OCI-LY1 (cell line): ENCODE results near the gene ARHGAP10.

Source experiments
- H2AFZ ChIP-seq: fragments of 200-600 bp; sonication (generic), shearing (Covaris generic); 2 replicates; pipeline ENCODE4 v1.6.0; 2014; ENCODE audit warnings: antibody characterized with exemption, mild to moderate bottlenecking, low read length
- H3F3A ChIP-seq: fragments of 200-600 bp; sonication (generic), shearing (Covaris generic); 2 replicates; pipeline ENCODE4 v1.6.0; 2014; ENCODE audit warnings: mild to moderate bottlenecking, antibody characterized with exemption, low read length, moderate library complexity; ENCODE audit not compliant: insufficient read depth
- H3K27ac ChIP-seq: fragments of 200-600 bp; sonication (generic); 2 replicates; pipeline ENCODE4 v1.5.1; 2014; ENCODE audit warnings: low read length, mixed run types, mild to moderate bottlenecking, low read depth; ENCODE audit not compliant: poor library complexity, severe bottlenecking
- H3K27me3 ChIP-seq: fragments of 200-600 bp; sonication (generic); 2 replicates; pipeline ENCODE4 v1.6.0; 2014; ENCODE audit warnings: antibody characterized with exemption, mild to moderate bottlenecking, low read length, moderate library complexity; ENCODE audit not compliant: insufficient read depth
- H3K36me3 ChIP-seq: fragments of 200-600 bp; sonication (generic); 2 replicates; pipeline ENCODE4 v1.6.1; 2014; ENCODE audit warnings: mild to moderate bottlenecking, antibody characterized with exemption, low read length, moderate library complexity, mixed read lengths; ENCODE audit not compliant: insufficient read depth
- H3K4me1 ChIP-seq: fragments of 200-600 bp; sonication (generic); 2 replicates; pipeline ENCODE4 v1.5.1; 2014; ENCODE audit warnings: mild to moderate bottlenecking, low read length, moderate library complexity; ENCODE audit not compliant: insufficient read depth, severe bottlenecking
- H3K4me2 ChIP-seq: fragments of 200-600 bp; sonication (generic), shearing (Covaris generic); 2 replicates; pipeline ENCODE4 v1.6.1; 2014; ENCODE audit warnings: low read length
- H3K4me3 ChIP-seq: fragments of 200-600 bp; sonication (generic); 2 replicates; pipeline ENCODE4 v1.5.1; 2014; ENCODE audit warnings: low read length, low read depth, mild to moderate bottlenecking, mixed read lengths; ENCODE audit not compliant: poor library complexity, severe bottlenecking
- H3K79me2 ChIP-seq: fragments of 200-600 bp; shearing (Covaris generic); 2 replicates; pipeline ENCODE4 v1.6.1; 2016; ENCODE audit warnings: mixed run types, low read length, mixed read lengths; ENCODE audit not compliant: insufficient read depth
- H3K9ac ChIP-seq: fragments of 200-600 bp; sonication (generic), shearing (Covaris generic); 2 replicates; pipeline ENCODE4 v1.6.1; 2014; ENCODE audit warnings: mild to moderate bottlenecking, low read length, mixed read lengths
- H3K9me2 ChIP-seq: fragments of 200-600 bp; sonication (generic), shearing (Covaris generic); 2 replicates; pipeline ENCODE4 v1.6.1; 2014; ENCODE audit warnings: low read depth, mild to moderate bottlenecking, low read length, mixed read lengths
- H3K9me3 ChIP-seq: fragments of 200-600 bp; shearing (Covaris generic); 2 replicates; pipeline ENCODE4 v1.6.1; 2014; ENCODE audit warnings: low read length, mixed read lengths
- H4K20me1 ChIP-seq: fragments of 200-600 bp; sonication (generic), shearing (Covaris generic); 2 replicates; pipeline ENCODE4 v1.6.0; 2016; ENCODE audit warnings: mild to moderate bottlenecking, low read length; ENCODE audit not compliant: insufficient read depth
- EZH2 ChIP-seq: fragments of 200-600 bp; sonication (generic), shearing (Covaris generic); IDR thresholded peaks from 2 replicates; pipeline ENCODE4 v1.8.0; 2017; ENCODE audit warnings: borderline replicate concordance, mixed run types, mild to moderate bottlenecking, antibody characterized with exemption, low read length, moderate library complexity, mixed read lengths
- TF ChIP-seq, protein P1 (sequence below): fragments of 200-600 bp; sonication (generic), shearing (Covaris generic); IDR thresholded peaks from 2 replicates; pipeline ENCODE4 v1.5.1; 2017; ENCODE audit warnings: mild to moderate bottlenecking, antibody characterized with exemption, low read length, moderate library complexity, mixed read lengths

ARHGAP10 gene

DNA sequence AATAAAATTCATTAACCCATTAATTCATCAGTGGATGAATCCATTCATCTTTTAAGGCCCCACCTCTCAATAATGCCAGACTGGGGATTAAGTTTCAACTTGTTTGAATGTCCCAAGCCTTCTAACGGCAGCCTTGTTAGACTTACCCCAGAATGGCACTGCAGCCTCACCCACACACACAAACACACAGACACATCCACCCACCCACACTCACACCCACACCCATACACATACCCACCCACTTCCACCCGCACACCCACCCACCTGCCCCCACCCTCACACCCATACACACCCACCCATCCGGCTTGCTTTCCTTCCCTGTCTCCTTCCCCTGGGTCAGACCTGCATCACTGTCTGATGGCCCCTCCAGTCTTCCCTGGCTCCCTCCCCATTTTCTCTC, 102.6 kb downstream of the ARHGAP10 start:
- H3K9me3 ChIP-seq, result no peaks in the 10 kb centered on the region
- no peak overlapping the region for H2AFZ ChIP-seq
- H3K4me3 ChIP-seq, result no peak overlapping the region
- no peaks in the 10 kb centered on the region for H3K79me2 ChIP-seq
- H4K20me1 ChIP-seq, result no peaks in the 10 kb centered on the region
- H3K9ac ChIP-seq, result no peak overlapping the region
- H3K27ac ChIP-seq, result no peak overlapping the region
- H3K4me2 ChIP-seq, result no peak overlapping the region
- H3K9me2 ChIP-seq, result no peaks in the 10 kb centered on the region
- H3K4me1 ChIP-seq, result no peaks in the 10 kb centered on the region
- H3K27me3 ChIP-seq, result no peaks in the 10 kb centered on the region
- TF ChIP-seq, protein P1, sequence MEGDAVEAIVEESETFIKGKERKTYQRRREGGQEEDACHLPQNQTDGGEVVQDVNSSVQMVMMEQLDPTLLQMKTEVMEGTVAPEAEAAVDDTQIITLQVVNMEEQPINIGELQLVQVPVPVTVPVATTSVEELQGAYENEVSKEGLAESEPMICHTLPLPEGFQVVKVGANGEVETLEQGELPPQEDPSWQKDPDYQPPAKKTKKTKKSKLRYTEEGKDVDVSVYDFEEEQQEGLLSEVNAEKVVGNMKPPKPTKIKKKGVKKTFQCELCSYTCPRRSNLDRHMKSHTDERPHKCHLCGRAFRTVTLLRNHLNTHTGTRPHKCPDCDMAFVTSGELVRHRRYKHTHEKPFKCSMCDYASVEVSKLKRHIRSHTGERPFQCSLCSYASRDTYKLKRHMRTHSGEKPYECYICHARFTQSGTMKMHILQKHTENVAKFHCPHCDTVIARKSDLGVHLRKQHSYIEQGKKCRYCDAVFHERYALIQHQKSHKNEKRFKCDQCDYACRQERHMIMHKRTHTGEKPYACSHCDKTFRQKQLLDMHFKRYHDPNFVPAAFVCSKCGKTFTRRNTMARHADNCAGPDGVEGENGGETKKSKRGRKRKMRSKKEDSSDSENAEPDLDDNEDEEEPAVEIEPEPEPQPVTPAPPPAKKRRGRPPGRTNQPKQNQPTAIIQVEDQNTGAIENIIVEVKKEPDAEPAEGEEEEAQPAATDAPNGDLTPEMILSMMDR, result no peak
- no peak for TF ChIP-seq EZH2
- H3F3A ChIP-seq, result no peaks in the 10 kb centered on the region
- no peaks in the 10 kb centered on the region for H3K36me3 ChIP-seq

DNA sequence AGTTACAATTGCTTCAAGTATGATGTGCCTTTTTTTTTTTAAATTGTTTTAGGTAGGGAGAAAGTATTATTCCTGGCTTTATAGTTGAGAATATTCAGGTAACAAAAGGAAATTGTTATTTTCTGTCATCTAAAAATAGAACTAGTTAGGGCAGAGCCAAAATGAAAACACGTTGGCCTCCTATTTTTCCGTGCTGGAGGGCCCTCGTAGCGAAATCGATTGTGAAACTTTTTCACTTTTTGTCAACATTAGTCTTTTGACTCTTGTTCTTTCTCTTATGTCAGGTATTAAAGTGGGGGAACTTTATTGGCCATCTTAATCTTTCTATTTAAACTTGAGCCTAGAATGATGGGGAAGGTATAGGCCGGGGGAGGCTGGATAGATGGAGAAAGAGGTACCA, 104.9 kb downstream of the ARHGAP10 start:
- Histone ChIP-seq H3K27me3 (no peaks in the 10 kb centered on the region), H3K4me1 (no peaks in the 10 kb centered on the region), H3K4me2 (no peak overlapping the region), H3K4me3 (no peak overlapping the region), H3K9me3 (no peaks in the 10 kb centered on the region), H3K9ac (no peak overlapping the region), H4K20me1 (no peaks in the 10 kb centered on the region), H3F3A (no peaks in the 10 kb centered on the region), H2AFZ (no peak overlapping the region), H3K9me2 (no peaks in the 10 kb centered on the region), H3K36me3 (no peaks in the 10 kb centered on the region), H3K79me2 (no peaks in the 10 kb centered on the region), H3K27ac (no peak overlapping the region)
- TF ChIP-seq, protein P1, result no peak
- TF ChIP-seq EZH2, result no peak

DNA sequence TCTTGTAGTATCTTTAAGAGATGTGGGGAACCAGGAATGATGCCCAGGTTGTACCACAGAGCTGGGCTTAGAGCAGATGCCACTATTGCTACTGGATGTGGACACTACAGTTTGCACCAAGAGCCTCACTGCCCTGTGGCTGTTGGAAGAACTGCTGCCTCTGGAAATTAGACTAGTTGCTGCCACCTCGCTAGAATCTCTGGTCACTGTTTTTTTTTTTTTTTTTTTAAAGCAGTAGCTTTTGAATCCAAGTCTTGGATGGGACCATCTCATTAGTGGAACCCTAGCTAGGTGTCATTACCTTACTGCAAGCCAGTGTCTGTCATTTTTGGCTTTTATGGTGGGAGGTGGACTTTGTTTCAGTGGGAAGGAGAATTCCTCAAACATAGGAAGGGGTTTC, 105.5 kb downstream of the ARHGAP10 start:
- Histone ChIP-seq H3K36me3 (no peaks in the 10 kb centered on the region), H4K20me1 (no peaks in the 10 kb centered on the region), H3K27me3 (no peaks in the 10 kb centered on the region), H3K9ac (no peak overlapping the region), H3K79me2 (no peaks in the 10 kb centered on the region), H3K27ac (no peak overlapping the region), H2AFZ (no peak overlapping the region), H3K9me3 (no peaks in the 10 kb centered on the region), H3K4me1 (no peaks in the 10 kb centered on the region), H3K9me2 (no peaks in the 10 kb centered on the region), H3K4me3 (no peak overlapping the region), H3F3A (no peaks in the 10 kb centered on the region), H3K4me2 (no peak overlapping the region)
- TF ChIP-seq, protein P1, result no peak
- TF ChIP-seq EZH2, result no peak
